H1 (cell line): Measurements from ENCODE around the gene KCNG3. TPM values are rescaled to one million over a fixed set of nuclear protein-coding genes. Genes with fewer than 3 reads are reported as not detected.

ENCODE experiments used
- CTCF ChIA-PET: fragments of 300-600 bp; sonication (Branson Sonifier 250); formaldehyde crosslinking; loops from one replicate; lab custom pipeline; 2021; ENCODE audit not compliant: partially characterized antibody; lab: Charles Lee
- POLR2A ChIA-PET: fragments of 300-600 bp; sonication (Branson Sonifier 250); formaldehyde crosslinking; loops from one replicate; lab custom pipeline; 2021; ENCODE audit warnings: inconsistent platforms; ENCODE audit not compliant: partially characterized antibody; lab: Charles Lee
- DNase-seq, 2 experiments: peaks; one replicate each; pipeline versions ENCODE4 v3.0.0 to v3.0.0-alpha.2; 2010 to 2022; ENCODE audit warnings: low spot score in 2 of 2, low read depth in 1 of 2, mixed read lengths in 1 of 2
- FAIRE-seq: peaks from 2 replicates; lab custom pipeline; 2011; peaks lifted over from hg19 to GRCh38; lab: Jason Lieb, UNC
- H2AFZ ChIP-seq: 2 replicates; pipeline ENCODE4 v1.8.1; 2012; ENCODE audit warnings: low read length, inconsistent platforms
- H2AK5ac ChIP-seq: 2 replicates; pipeline ENCODE4 v1.6.1; 2013; ENCODE audit warnings: low read depth, low read length
- H2BK120ac ChIP-seq: replicated peaks from 2 replicates; pipeline ENCODE3; 2013; ENCODE audit warnings: low read depth, low read length, inconsistent platforms
- H2BK12ac ChIP-seq: 2 replicates; pipeline ENCODE4 v1.6.1; 2013; ENCODE audit warnings: low read depth, low read length
- H2BK15ac ChIP-seq: 2 replicates; pipeline ENCODE4 v1.6.1; 2013; ENCODE audit warnings: low read length
- H2BK20ac ChIP-seq: 2 replicates; pipeline ENCODE4 v1.6.1; 2013; ENCODE audit warnings: low read length
- H2BK5ac ChIP-seq: 2 replicates; pipeline ENCODE4 v1.6.1; 2013; ENCODE audit warnings: low read depth, low read length
- H3K14ac ChIP-seq: 2 replicates; pipeline ENCODE4 v1.6.1; 2013; ENCODE audit warnings: inconsistent platforms; ENCODE audit not compliant: insufficient read length
- H3K18ac ChIP-seq: 2 replicates; pipeline ENCODE4 v1.6.1; 2013; ENCODE audit warnings: low read length; ENCODE audit errors: extremely low read depth
- H3K23ac ChIP-seq: 2 replicates; pipeline ENCODE4 v1.6.1; 2013; ENCODE audit warnings: inconsistent platforms; ENCODE audit not compliant: insufficient read length
- H3K23me2 ChIP-seq: 2 replicates; pipeline ENCODE4 v1.6.1; 2013; ENCODE audit warnings: low read depth, low read length
- H3K27ac ChIP-seq: 2 replicates; pipeline ENCODE4 v1.6.1; 2011; ENCODE audit warnings: low read depth, low read length, inconsistent platforms
- H3K27me3 ChIP-seq, 4 experiments: replicated peaks in 1 of 4; 1 replicate in 1 of 4; 2 replicates in 3 of 4; pipeline versions ENCODE4 v1.6.1 to v1.8.1; 2011 to 2013; ENCODE audit warnings: low read length in 3 of 4, mild to moderate bottlenecking in 3 of 4, inconsistent platforms in 2 of 4, mixed read lengths in 2 of 4, moderate library complexity in 1 of 4; ENCODE audit not compliant: control insufficient read depth in 3 of 4, insufficient read depth in 3 of 4; ENCODE audit errors: extremely low read depth in 1 of 4
- H3K36me3 ChIP-seq, 4 experiments: 2 replicates each; pipeline versions ENCODE4 v1.6.1 to v1.8.1; 2011 to 2013; ENCODE audit warnings: mild to moderate bottlenecking in 4 of 4, low read length in 3 of 4, moderate library complexity in 2 of 4, control low read depth in 1 of 4, inconsistent platforms in 1 of 4; ENCODE audit not compliant: insufficient read depth in 4 of 4, control insufficient read depth in 2 of 4
- H3K4ac ChIP-seq: replicated peaks from 2 replicates; pipeline ENCODE3; 2013; ENCODE audit warnings: low read length, low read depth, mixed read lengths, inconsistent platforms; ENCODE audit not compliant: insufficient read length
- H3K4me1 ChIP-seq, 4 experiments: replicated peaks in 1 of 4; 1 replicate in 1 of 4; 2 replicates in 3 of 4; pipeline versions ENCODE4 v1.6.1 to v1.8.1; 2011 to 2013; ENCODE audit warnings: low read length in 3 of 4, inconsistent platforms in 2 of 4, mixed read lengths in 1 of 4; ENCODE audit not compliant: insufficient read depth in 4 of 4, control insufficient read depth in 3 of 4
- H3K4me2 ChIP-seq, 2 experiments: 2 replicates each; pipeline versions ENCODE4 v1.6.1 to v1.8.1; 2011 to 2013; ENCODE audit warnings: low read depth in 2 of 2, low read length in 2 of 2, control low read depth in 1 of 2, inconsistent platforms in 1 of 2, mild to moderate bottlenecking in 1 of 2; ENCODE audit not compliant: insufficient read depth in 1 of 2
- H3K4me3 ChIP-seq, 4 experiments: fragments of 200-600, 300-600 bp in 1 of 4; sonication (generic), shearing (Covaris generic), sonication (Bioruptor Twin) in 1 of 4; 2 replicates each; pipeline versions ENCODE4 v1.5.1 to v1.8.1; 2011 to 2016; ENCODE audit warnings: low read length in 4 of 4, low read depth in 3 of 4, control low read depth in 2 of 4, inconsistent platforms in 2 of 4, mild to moderate bottlenecking in 2 of 4, mixed read lengths in 1 of 4, moderate library complexity in 1 of 4; ENCODE audit not compliant: insufficient read depth in 2 of 4; ENCODE audit errors: extremely low read depth in 1 of 4
- H3K56ac ChIP-seq: replicated peaks from 2 replicates; pipeline ENCODE3; 2013; ENCODE audit warnings: low read depth, mild to moderate bottlenecking, mixed read lengths, low read length, inconsistent platforms; ENCODE audit not compliant: insufficient read length
- H3K79me1 ChIP-seq: 2 replicates; pipeline ENCODE4 v1.6.1; 2013; ENCODE audit warnings: low read depth, low read length, control low read depth
- H3K79me2 ChIP-seq, 2 experiments: 2 replicates each; pipeline versions ENCODE4 v1.6.1 to v1.8.1; 2012 to 2013; ENCODE audit warnings: low read length in 2 of 2, mild to moderate bottlenecking in 2 of 2, inconsistent platforms in 1 of 2; ENCODE audit not compliant: insufficient read depth in 2 of 2, control insufficient read depth in 1 of 2
- H3K9ac ChIP-seq, 4 experiments: replicated peaks in 1 of 4; 1 replicate in 1 of 4; 2 replicates in 3 of 4; pipeline versions ENCODE4 v1.6.1 to v1.8.1; 2011 to 2013; ENCODE audit warnings: low read depth in 3 of 4, low read length in 3 of 4, control low read depth in 2 of 4, mild to moderate bottlenecking in 2 of 4, moderate library complexity in 2 of 4, inconsistent platforms in 1 of 4; ENCODE audit errors: extremely low read depth in 1 of 4
- H3K9me3 ChIP-seq, 2 experiments: 2 replicates each; pipeline versions ENCODE4 v1.6.1 to v1.8.1; 2012 to 2013; ENCODE audit warnings: mild to moderate bottlenecking in 2 of 2, moderate library complexity in 2 of 2, control low read depth in 1 of 2, inconsistent platforms in 1 of 2, low read depth in 1 of 2, low read length in 1 of 2, mixed read lengths in 1 of 2; ENCODE audit not compliant: insufficient read depth in 2 of 2
- H4K20me1 ChIP-seq, 2 experiments: replicated peaks in 1 of 2; 2 replicates each; pipeline versions ENCODE3 to v1.8.1; 2011 to 2013; ENCODE audit warnings: inconsistent platforms in 2 of 2, low read length in 2 of 2, mild to moderate bottlenecking in 1 of 2; ENCODE audit not compliant: insufficient read depth in 2 of 2, control insufficient read depth in 1 of 2
- H4K5ac ChIP-seq: 2 replicates; pipeline ENCODE4 v1.6.1; 2013; ENCODE audit warnings: low read length, low read depth, mixed read lengths, inconsistent platforms; ENCODE audit not compliant: insufficient read length
- H4K8ac ChIP-seq: 2 replicates; pipeline ENCODE4 v1.8.0; 2013; ENCODE audit warnings: mild to moderate bottlenecking, moderate library complexity, low read length, inconsistent platforms; ENCODE audit not compliant: insufficient read depth; ENCODE audit errors: extremely low read depth
- H4K91ac ChIP-seq: replicated peaks from 2 replicates; pipeline ENCODE3; 2013; ENCODE audit warnings: low read length, mixed read lengths, inconsistent platforms; ENCODE audit not compliant: insufficient read length
- BRCA1 ChIP-seq: IDR thresholded peaks from 2 replicates; pipeline ENCODE4 v1.6.1; 2012; ENCODE audit warnings: low read depth, low read length, improper control_type of control experiment
- CBX5 ChIP-seq: fragments of 300-800, 300-1000 bp; sonication (generic); IDR thresholded peaks from 2 replicates; pipeline ENCODE4 v1.7.1; 2016; ENCODE audit warnings: antibody characterized with exemption, low read length, low read depth
- EZH2 ChIP-seq: fragments of 200-600 bp; sonication (generic); IDR thresholded peaks from 2 replicates; pipeline ENCODE4 v1.7.1; 2012; ENCODE audit warnings: low read depth, mild to moderate bottlenecking, moderate library complexity, low read length, inconsistent platforms; ENCODE audit not compliant: severe bottlenecking
- HDAC2 ChIP-seq, 2 experiments: fragments of 300-600 bp in 1 of 2; sonication (generic) in 1 of 2; IDR thresholded peaks; 2 replicates each; pipeline ENCODE4 v1.6.1; 2011 to 2012; ENCODE audit warnings: low read depth in 2 of 2, low read length in 2 of 2, mild to moderate bottlenecking in 2 of 2, moderate library complexity in 2 of 2, borderline replicate concordance in 1 of 2, inconsistent platforms in 1 of 2
- MAX ChIP-seq: IDR thresholded peaks from 2 replicates; pipeline ENCODE4 v1.6.1; 2012; ENCODE audit warnings: inconsistent platforms
- POLR2AphosphoS5 ChIP-seq: IDR thresholded peaks from 2 replicates; pipeline ENCODE4 v1.6.1; 2011; ENCODE audit warnings: low read depth, low read length
- SIX5 ChIP-seq: IDR thresholded peaks from 2 replicates; pipeline ENCODE4 v1.6.1; 2011; ENCODE audit warnings: mild to moderate bottlenecking, low read depth, low read length
- TAF1 ChIP-seq: IDR thresholded peaks from 2 replicates; pipeline ENCODE4 v1.6.1; 2011; ENCODE audit warnings: mild to moderate bottlenecking, low read depth, low read length
- WGBS, 2 experiments: shearing (Covaris generic) in 1 of 2; methylation state at CpG; one replicate each; pipeline versions ENCODE4 v1.1.6 to v1.1.7; 2013 to 2015; ENCODE audit warnings: low lambda C conversion rate in 2 of 2, mixed read lengths in 2 of 2, inconsistent platforms in 1 of 2, low coverage in 1 of 2, missing lambda C conversion rate in 1 of 2; ENCODE audit not compliant: insufficient replicate concordance in 2 of 2, insufficient coverage in 1 of 2, insufficient read length in 1 of 2; ENCODE audit errors: extremely low coverage in 1 of 2, missing lambda C conversion rate in 1 of 2; 5-methylcytosine and 5-hydroxymethylcytosine counted together
- polyA plus RNA-seq, 7 experiments: library from polyadenylated mRNA; depleted of rRNA in 3 of 7; stranded (reverse) in 5 of 7; unstranded in 2 of 7; fragments of >200 nt in 5 of 7; fragments of 200-250 nt in 2 of 7; gene quantifications; 1 replicate in 5 of 7; 2 replicates in 1 of 7; 4 replicates in 1 of 7; pipeline versions ENCODE4 v1.2.1 to v1.2.3, GENCODE V29; 2011 to 2013; ENCODE audit warnings: missing spikeins in 2 of 7, mixed read lengths in 2 of 7
- total RNA-seq: library from RNA; stranded (reverse); fragmentation: NEBNext Ultra II Directional; extraction: Animal tissue kit (Norgen Biotek cat#: 25700); gene quantifications from 2 replicates; pipeline ENCODE4 v1.2.1, GENCODE V29; 2021
- TF ChIP-seq, protein P1 (sequence below): IDR thresholded peaks from 2 replicates; pipeline ENCODE4 v1.6.1; 2012; ENCODE audit warnings: inconsistent platforms
- TF ChIP-seq, protein P2 (sequence below): IDR thresholded peaks from 2 replicates; pipeline ENCODE4 v1.6.1; 2012; ENCODE audit warnings: low read length, inconsistent platforms

The KCNG3 gene
- total and polyA plus RNA-seq, 2 of the 8 experiments (the other 6 are each of a cell fraction or from before 2014, with no cell fraction given): 8.1 to 21.3 TPM

- Histone ChIP-seq H4K5ac (no peak overlapping the region), H4K8ac (no peak overlapping the region), H3K9me3 (no peaks in the 10 kb centered on the region), H3K27me3 (no peaks in the 10 kb centered on the region), H3K56ac (no peak overlapping the region), H3K4me1 (no peaks in the 10 kb centered on the region; a peak in 1 of 7 replicates), H3K9ac (no peak overlapping the region), H3K36me3 (peaks cover 0 to 8% (median 0%) of the 10 kb centered on the region in 4 experiments; a peak in 1 of 8 replicates), H3K4ac (no peak overlapping the region), H2BK120ac (no peak overlapping the region), H2AFZ (no peak overlapping the region), H2AK5ac (no peak overlapping the region), H3K4me2 (no peak overlapping the region), H4K91ac (no peak overlapping the region), H3K23me2 (no peaks in the 10 kb centered on the region), H2BK12ac (no peak overlapping the region), H2BK15ac (no peak overlapping the region), H3K79me2 (peaks cover 13 to 88% of the 10 kb centered on the region in 2 experiments; a peak in 3 of 4 replicates), H3K79me1 (0 out of 2 replicates have a peak, but pooled peaks cover 2% of the 10 kb centered on the region), H3K27ac (no peak overlapping the region), H3K14ac (no peak overlapping the region), H3K18ac (no peak overlapping the region), H3K23ac (no peak overlapping the region), H2BK20ac (no peak overlapping the region), H2BK5ac (no peak overlapping the region), H4K20me1 (peaks cover 2 to 5% of the 10 kb centered on the region in 2 experiments), H3K4me3 (no peak overlapping the region)
- DNase-seq (peak in 1 of 2 experiments; percentile 20), FAIRE-seq (no peak)
- CTCF ChIA-PET: interaction anchor here (0.6 to 0.7 kb wide), 2 partner anchors 8 to 130 kb away, joined by 3 read pairs; no protein-coding TSS in a partner anchor
- POLR2A ChIA-PET: no interaction called here
- WGBS, 2 experiments: 93% methylated on average over 4 of the region's 6 CpGs; no CpG with 5 or more reads in 1 of the 2 experiments
- no peak for TF ChIP-seq CBX5
- no peak for TF ChIP-seq POLR2AphosphoS5
- no peak for TF ChIP-seq BRCA1
- TF ChIP-seq SIX5: no peak
- no peak for TF ChIP-seq TAF1
- no peak for TF ChIP-seq EZH2
- TF ChIP-seq, protein P1, sequence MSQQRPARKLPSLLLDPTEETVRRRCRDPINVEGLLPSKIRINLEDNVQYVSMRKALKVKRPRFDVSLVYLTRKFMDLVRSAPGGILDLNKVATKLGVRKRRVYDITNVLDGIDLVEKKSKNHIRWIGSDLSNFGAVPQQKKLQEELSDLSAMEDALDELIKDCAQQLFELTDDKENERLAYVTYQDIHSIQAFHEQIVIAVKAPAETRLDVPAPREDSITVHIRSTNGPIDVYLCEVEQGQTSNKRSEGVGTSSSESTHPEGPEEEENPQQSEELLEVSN: no peak
- TF ChIP-seq MAX: no peak
- TF ChIP-seq, protein P2, sequence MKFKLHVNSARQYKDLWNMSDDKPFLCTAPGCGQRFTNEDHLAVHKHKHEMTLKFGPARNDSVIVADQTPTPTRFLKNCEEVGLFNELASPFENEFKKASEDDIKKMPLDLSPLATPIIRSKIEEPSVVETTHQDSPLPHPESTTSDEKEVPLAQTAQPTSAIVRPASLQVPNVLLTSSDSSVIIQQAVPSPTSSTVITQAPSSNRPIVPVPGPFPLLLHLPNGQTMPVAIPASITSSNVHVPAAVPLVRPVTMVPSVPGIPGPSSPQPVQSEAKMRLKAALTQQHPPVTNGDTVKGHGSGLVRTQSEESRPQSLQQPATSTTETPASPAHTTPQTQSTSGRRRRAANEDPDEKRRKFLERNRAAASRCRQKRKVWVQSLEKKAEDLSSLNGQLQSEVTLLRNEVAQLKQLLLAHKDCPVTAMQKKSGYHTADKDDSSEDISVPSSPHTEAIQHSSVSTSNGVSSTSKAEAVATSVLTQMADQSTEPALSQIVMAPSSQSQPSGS: no peak
- no peak for TF ChIP-seq HDAC2 (IDR thresholded peaks at IDR 0.05; ENCODE audit: borderline replicate concordance in 1 of 2, low read depth in 2 of 2, low read length in 2 of 2)
Measured at GRCh38 chr2:42474765-42475454, 18.9 kb downstream of the KCNG3 start.
